GM23338 (cell line): Measurements from ENCODE around the gene MATCAP1. TPM values are rescaled to one million over a fixed set of nuclear protein-coding genes. Genes with fewer than 3 reads are reported as not detected.

Experiments
- ATAC-seq: fragments of 200-7000 bp; cut with Tn5 transposase; 3 replicates; pipeline ENCODE4 v1.9.1; 2020
- DNase-seq: peaks from one replicate; pipeline ENCODE4 v3.0.0-alpha.2; 2015; ENCODE audit warnings: low spot score
- H2AFZ ChIP-seq: fragments of 200-600 bp; sonication (generic); 2 replicates; pipeline ENCODE4 v1.8.0; 2016; ENCODE audit warnings: antibody characterized with exemption, mild to moderate bottlenecking, moderate library complexity
- H3F3A ChIP-seq: fragments of 200-600 bp; sonication (generic); replicated peaks from 2 replicates; pipeline ENCODE4 v1.8.0; 2017; ENCODE audit warnings: antibody characterized with exemption, mixed run types, low read depth
- H3K27ac ChIP-seq: fragments of 200-600 bp; sonication (generic); 2 replicates; pipeline ENCODE4 v1.6.1; 2016; ENCODE audit warnings: low read depth
- H3K27me3 ChIP-seq: fragments of 200-600 bp; sonication (generic); 2 replicates; pipeline ENCODE4 v1.8.0; 2016; ENCODE audit warnings: mild to moderate bottlenecking, mixed run types, moderate library complexity; ENCODE audit not compliant: insufficient read depth
- H3K36me3 ChIP-seq: fragments of 200-600 bp; sonication (generic); 2 replicates; pipeline ENCODE4 v1.8.0; 2016; ENCODE audit warnings: mild to moderate bottlenecking; ENCODE audit not compliant: insufficient read depth
- H3K4me1 ChIP-seq: fragments of 200-600 bp; sonication (generic); 2 replicates; pipeline ENCODE4 v1.8.0; 2016; ENCODE audit warnings: mild to moderate bottlenecking, moderate library complexity; ENCODE audit not compliant: insufficient read depth
- H3K4me2 ChIP-seq: fragments of 200-600 bp; sonication (generic); 2 replicates; pipeline ENCODE4 v1.7.1; 2017; ENCODE audit warnings: mixed run types
- H3K4me3 ChIP-seq: fragments of 200-600 bp; sonication (generic); 2 replicates; pipeline ENCODE4 v1.6.1; 2016; ENCODE audit warnings: mixed run types
- H3K79me2 ChIP-seq: fragments of 200-600 bp; sonication (generic); replicated peaks from 2 replicates; pipeline ENCODE4 v1.8.0; 2017; ENCODE audit warnings: mild to moderate bottlenecking; ENCODE audit not compliant: insufficient read depth
- H3K9me2 ChIP-seq: fragments of 200-600 bp; sonication (generic); 2 replicates; pipeline ENCODE4 v1.8.0; 2017; ENCODE audit not compliant: insufficient read depth
- H4K20me1 ChIP-seq: fragments of 200-600 bp; sonication (generic); replicated peaks from 2 replicates; pipeline ENCODE4 v1.8.0; 2017; ENCODE audit warnings: mild to moderate bottlenecking; ENCODE audit not compliant: insufficient read depth
- H3K27ac Mint-ChIP-seq: 2 replicates; pipeline ENCODE4 v1.8.0; 2020; ENCODE audit warnings: inconsistent platforms, mild to moderate bottlenecking, moderate library complexity, mixed read lengths
- H3K27me3 Mint-ChIP-seq: 3 replicates; pipeline ENCODE4 v1.8.0; 2022; ENCODE audit warnings: low read depth, mild to moderate bottlenecking, moderate library complexity, mixed read lengths, inconsistent platforms; ENCODE audit not compliant: insufficient read depth, poor library complexity
- H3K36me3 Mint-ChIP-seq: 3 replicates; pipeline ENCODE4 v1.8.0; 2021; ENCODE audit warnings: low read depth, mild to moderate bottlenecking, inconsistent platforms, moderate library complexity, mixed read lengths
- H3K4me1 Mint-ChIP-seq: 3 replicates; pipeline ENCODE4 v1.8.0; 2020; ENCODE audit warnings: mild to moderate bottlenecking, inconsistent platforms, mixed read lengths
- H3K4me3 Mint-ChIP-seq: 3 replicates; pipeline ENCODE4 v1.8.0; 2021; ENCODE audit warnings: moderate library complexity, mild to moderate bottlenecking, inconsistent platforms, mixed read lengths
- H3K9me3 Mint-ChIP-seq: 3 replicates; pipeline ENCODE4 v1.8.0; 2020; ENCODE audit warnings: moderate library complexity, mild to moderate bottlenecking, inconsistent platforms, mixed read lengths
- CREB1 ChIP-seq: fragments of 250-450 bp; sonication (Bioruptor Pico); IDR thresholded peaks from 2 replicates; pipeline ENCODE4 v1.5.0; 2020; ENCODE audit warnings: low read depth, mild to moderate bottlenecking, moderate library complexity
- EZH2 ChIP-seq: fragments of 200-600 bp; sonication (generic); IDR thresholded peaks from one replicate; pipeline ENCODE4 v1.8.0; 2017; ENCODE audit warnings: antibody characterized with exemption, mild to moderate bottlenecking, low read depth; ENCODE audit not compliant: unreplicated experiment
- EZH2phosphoT487 ChIP-seq: fragments of 200-600 bp; sonication (generic); IDR thresholded peaks from one replicate; pipeline ENCODE4 v1.8.1; 2018; ENCODE audit warnings: antibody characterized with exemption; ENCODE audit not compliant: unreplicated experiment
- JUNB ChIP-seq: IDR thresholded peaks from one replicate; pipeline ENCODE4 v1.6.1; 2016; ENCODE audit warnings: antibody characterized with exemption; ENCODE audit not compliant: unreplicated experiment
- NANOG ChIP-seq: IDR thresholded peaks from 2 replicates; pipeline ENCODE4 v1.6.1; 2016; ENCODE audit warnings: antibody characterized with exemption, borderline replicate concordance
- POLR2AphosphoS5 ChIP-seq: IDR thresholded peaks from 2 replicates; pipeline ENCODE4 v1.6.1; 2016; ENCODE audit warnings: antibody characterized with exemption, low read depth
- STAT1 ChIP-seq: IDR thresholded peaks from one replicate; pipeline ENCODE4 v1.6.1; 2016; ENCODE audit warnings: antibody characterized with exemption; ENCODE audit not compliant: unreplicated experiment
- ZNF114 ChIP-seq: fragments of 250-450 bp; sonication (Bioruptor Pico); IDR thresholded peaks from 2 replicates; pipeline ENCODE4 v1.5.0; 2020; ENCODE audit warnings: mild to moderate bottlenecking, moderate library complexity
- polyA plus RNA-seq: library from polyadenylated mRNA; unstranded; fragments of >200 nt; fragmentation: Nextera tagmentation; extraction: Ambion mirVana; gene quantifications from 2 replicates; pipeline ENCODE4 v1.2.1, GENCODE V29; 2016
- total RNA-seq: library from RNA; depleted of rRNA; stranded (reverse); fragments of >200 nt; shearing (Covaris generic); gene quantifications from 2 replicates; pipeline ENCODE4 v1.2.3, GENCODE V29; 2014
- TF ChIP-seq, protein P1 (sequence below): IDR thresholded peaks from 2 replicates; pipeline ENCODE4 v1.6.1; 2016; ENCODE audit warnings: antibody characterized with exemption
- TF ChIP-seq, protein P2 (sequence below): IDR thresholded peaks from one replicate; pipeline ENCODE4 v1.6.1; 2018; ENCODE audit warnings: antibody characterized with exemption; ENCODE audit not compliant: unreplicated experiment
- TF ChIP-seq, protein P3 (sequence below), 2 experiments: fragments of 200-600 bp in 1 of 2; sonication (generic) in 1 of 2; conservative IDR thresholded peaks; 2 replicates each; pipeline versions ENCODE4 v1.5.1 to v1.6.1; 2016 to 2017; ENCODE audit warnings: antibody characterized with exemption in 2 of 2, low read depth in 2 of 2, mild to moderate bottlenecking in 2 of 2, moderate library complexity in 1 of 2

Gene MATCAP1
- total and polyA plus RNA-seq, 2 experiments from 2014 or later: 9.5 to 22.7 TPM

GRCh38 chr16:67182288-67182687, 1.5 kb downstream of the MATCAP1 start (continued):
- TF ChIP-seq STAT1 (no peak), JUNB (no peak), CREB1 (CRISPR knock-in tag) (no peak)
- TF ChIP-seq, protein P1, sequence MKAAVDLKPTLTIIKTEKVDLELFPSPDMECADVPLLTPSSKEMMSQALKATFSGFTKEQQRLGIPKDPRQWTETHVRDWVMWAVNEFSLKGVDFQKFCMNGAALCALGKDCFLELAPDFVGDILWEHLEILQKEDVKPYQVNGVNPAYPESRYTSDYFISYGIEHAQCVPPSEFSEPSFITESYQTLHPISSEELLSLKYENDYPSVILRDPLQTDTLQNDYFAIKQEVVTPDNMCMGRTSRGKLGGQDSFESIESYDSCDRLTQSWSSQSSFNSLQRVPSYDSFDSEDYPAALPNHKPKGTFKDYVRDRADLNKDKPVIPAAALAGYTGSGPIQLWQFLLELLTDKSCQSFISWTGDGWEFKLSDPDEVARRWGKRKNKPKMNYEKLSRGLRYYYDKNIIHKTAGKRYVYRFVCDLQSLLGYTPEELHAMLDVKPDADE: no peak

DNA sequence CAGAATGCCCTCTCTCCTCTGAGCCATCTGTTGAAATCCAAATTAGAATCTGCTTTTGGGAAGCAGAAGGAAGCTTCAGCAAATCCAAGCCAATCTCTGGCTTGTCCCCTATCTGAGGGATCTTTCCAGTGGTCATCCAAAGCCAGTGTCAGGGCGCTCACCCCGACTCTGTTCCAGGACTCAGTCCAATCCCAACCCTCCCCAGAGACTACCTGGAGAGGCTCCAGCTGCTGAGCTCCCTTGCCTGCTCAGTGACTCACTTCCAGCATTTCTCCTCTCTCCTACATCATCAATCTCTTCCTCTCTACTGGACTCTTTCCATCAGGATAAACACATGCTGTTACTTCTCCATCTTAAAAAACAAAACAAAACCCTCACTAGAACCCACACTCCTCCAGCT, 2.4 kb downstream of the MATCAP1 start:
- H3K4me1 Mint-ChIP-seq: peaks cover 21% of the 10 kb centered on the region
- Histone ChIP-seq H4K20me1 (no peaks in the 10 kb centered on the region; the same call in 1 of the 2 replicates), H3F3A (peaks cover 3% of the 10 kb centered on the region; the same call in 1 of the 2 replicates), H2AFZ (no peak overlapping the region), H3K79me2 (peaks cover 10% of the 10 kb centered on the region), H3K4me2 (no peak overlapping the region), H3K27ac (no peak overlapping the region), H3K4me3 (no peak overlapping the region), H3K4me1 (peaks cover 24% of the 10 kb centered on the region), H3K36me3 (no peaks in the 10 kb centered on the region), H3K27me3 (peaks cover 38% of the 10 kb centered on the region), H3K9me2 (no peaks in the 10 kb centered on the region)
- peaks cover 3% of the 10 kb centered on the region; the same call in 2 of the 3 replicates for H3K36me3 Mint-ChIP-seq
- H3K27me3 Mint-ChIP-seq: peaks cover 47% of the 10 kb centered on the region
- ATAC-seq (no peak), DNase-seq (no peak)
- no peak overlapping the region for H3K27ac Mint-ChIP-seq
- no peaks in the 10 kb centered on the region; the same call in 1 of the 3 replicates for H3K9me3 Mint-ChIP-seq
- no peak overlapping the region for H3K4me3 Mint-ChIP-seq
- TF ChIP-seq NANOG (no peak), ZNF114 (CRISPR knock-in tag) (no peak), JUNB (no peak), EZH2 (no peak), EZH2phosphoT487 (no peak), POLR2AphosphoS5 (no peak), CREB1 (CRISPR knock-in tag) (no peak), STAT1 (no peak)
- TF ChIP-seq, protein P2, sequence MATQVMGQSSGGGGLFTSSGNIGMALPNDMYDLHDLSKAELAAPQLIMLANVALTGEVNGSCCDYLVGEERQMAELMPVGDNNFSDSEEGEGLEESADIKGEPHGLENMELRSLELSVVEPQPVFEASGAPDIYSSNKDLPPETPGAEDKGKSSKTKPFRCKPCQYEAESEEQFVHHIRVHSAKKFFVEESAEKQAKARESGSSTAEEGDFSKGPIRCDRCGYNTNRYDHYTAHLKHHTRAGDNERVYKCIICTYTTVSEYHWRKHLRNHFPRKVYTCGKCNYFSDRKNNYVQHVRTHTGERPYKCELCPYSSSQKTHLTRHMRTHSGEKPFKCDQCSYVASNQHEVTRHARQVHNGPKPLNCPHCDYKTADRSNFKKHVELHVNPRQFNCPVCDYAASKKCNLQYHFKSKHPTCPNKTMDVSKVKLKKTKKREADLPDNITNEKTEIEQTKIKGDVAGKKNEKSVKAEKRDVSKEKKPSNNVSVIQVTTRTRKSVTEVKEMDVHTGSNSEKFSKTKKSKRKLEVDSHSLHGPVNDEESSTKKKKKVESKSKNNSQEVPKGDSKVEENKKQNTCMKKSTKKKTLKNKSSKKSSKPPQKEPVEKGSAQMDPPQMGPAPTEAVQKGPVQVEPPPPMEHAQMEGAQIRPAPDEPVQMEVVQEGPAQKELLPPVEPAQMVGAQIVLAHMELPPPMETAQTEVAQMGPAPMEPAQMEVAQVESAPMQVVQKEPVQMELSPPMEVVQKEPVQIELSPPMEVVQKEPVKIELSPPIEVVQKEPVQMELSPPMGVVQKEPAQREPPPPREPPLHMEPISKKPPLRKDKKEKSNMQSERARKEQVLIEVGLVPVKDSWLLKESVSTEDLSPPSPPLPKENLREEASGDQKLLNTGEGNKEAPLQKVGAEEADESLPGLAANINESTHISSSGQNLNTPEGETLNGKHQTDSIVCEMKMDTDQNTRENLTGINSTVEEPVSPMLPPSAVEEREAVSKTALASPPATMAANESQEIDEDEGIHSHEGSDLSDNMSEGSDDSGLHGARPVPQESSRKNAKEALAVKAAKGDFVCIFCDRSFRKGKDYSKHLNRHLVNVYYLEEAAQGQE: no peak
- TF ChIP-seq, protein P1: no peak
- TF ChIP-seq, protein P3, sequence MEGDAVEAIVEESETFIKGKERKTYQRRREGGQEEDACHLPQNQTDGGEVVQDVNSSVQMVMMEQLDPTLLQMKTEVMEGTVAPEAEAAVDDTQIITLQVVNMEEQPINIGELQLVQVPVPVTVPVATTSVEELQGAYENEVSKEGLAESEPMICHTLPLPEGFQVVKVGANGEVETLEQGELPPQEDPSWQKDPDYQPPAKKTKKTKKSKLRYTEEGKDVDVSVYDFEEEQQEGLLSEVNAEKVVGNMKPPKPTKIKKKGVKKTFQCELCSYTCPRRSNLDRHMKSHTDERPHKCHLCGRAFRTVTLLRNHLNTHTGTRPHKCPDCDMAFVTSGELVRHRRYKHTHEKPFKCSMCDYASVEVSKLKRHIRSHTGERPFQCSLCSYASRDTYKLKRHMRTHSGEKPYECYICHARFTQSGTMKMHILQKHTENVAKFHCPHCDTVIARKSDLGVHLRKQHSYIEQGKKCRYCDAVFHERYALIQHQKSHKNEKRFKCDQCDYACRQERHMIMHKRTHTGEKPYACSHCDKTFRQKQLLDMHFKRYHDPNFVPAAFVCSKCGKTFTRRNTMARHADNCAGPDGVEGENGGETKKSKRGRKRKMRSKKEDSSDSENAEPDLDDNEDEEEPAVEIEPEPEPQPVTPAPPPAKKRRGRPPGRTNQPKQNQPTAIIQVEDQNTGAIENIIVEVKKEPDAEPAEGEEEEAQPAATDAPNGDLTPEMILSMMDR (conservative IDR thresholded peaks at IDR 0.05; ENCODE audit: low read depth in 2 of 2): no peak
